GM21381 (cell line): ENCODE results near the gene ADAMTS13.
A peak's percentile ranks its signal among the peaks of the same experiment; 100 is the strongest.

Experiments used
- ATAC-seq: cut with Tn5 transposase; IDR thresholded peaks from one replicate; pipeline ENCODE4 v1.9.1; 2021; ENCODE audit warnings: mild to moderate bottlenecking, moderate library complexity; ENCODE audit not compliant: unreplicated experiment

The ADAMTS13 gene

DNA sequence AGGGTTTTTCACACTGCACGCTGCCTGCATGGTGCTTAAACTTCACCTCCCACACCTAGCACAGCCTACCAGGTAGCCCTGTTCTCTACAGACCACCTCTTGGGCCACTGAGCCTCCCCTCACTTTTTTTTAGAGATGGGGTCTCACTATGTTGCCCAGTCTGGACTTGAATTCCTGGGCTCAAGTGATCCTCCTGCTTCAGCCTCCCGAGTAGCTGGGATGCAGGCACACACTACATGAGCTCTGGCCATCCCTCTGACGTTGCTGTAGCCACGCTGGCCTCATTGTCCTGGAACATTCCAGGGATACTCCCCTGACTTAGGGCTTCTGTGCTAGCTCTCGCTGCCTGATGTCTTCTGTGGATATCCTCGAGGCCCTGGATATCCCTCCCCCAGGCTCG is 30.4 kb downstream of the ADAMTS13 start:
- no peak for ATAC-seq

DNA sequence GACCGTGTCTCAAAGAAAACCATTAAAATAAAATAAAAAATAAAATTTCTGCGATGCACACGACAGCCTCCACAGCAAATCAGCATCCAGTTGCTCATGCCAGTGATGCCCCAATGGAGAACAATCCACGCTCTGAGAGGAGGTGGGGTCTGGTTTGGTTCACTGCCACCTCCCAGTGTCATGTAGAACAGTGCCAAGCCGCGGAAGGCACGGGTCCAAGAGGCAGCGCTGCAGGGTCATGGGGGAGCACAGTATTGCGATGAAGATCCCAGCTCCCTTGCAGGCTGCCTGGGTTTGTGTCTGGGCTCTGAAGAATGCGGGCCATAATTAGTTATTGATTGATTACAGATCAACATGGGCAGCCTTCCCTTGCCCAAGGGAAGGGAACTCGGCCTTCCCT is 31.5 kb downstream of the ADAMTS13 start:
- no peak for ATAC-seq

DNA sequence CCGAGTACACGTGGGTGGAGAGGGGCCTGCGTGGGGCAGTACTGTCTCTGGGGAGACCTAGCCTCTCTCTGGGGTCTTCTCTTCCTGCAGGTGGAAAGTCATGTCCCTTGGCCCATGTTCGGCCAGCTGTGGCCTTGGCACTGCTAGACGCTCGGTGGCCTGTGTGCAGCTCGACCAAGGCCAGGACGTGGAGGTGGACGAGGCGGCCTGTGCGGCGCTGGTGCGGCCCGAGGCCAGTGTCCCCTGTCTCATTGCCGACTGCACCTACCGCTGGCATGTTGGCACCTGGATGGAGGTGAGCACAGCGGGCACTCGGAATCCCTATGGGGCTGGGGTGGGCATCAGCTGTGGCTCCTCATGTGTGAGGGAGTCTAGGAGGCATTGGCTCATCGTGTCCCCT is 32.2 kb downstream of the ADAMTS13 start:
- no peak for ATAC-seq

DNA sequence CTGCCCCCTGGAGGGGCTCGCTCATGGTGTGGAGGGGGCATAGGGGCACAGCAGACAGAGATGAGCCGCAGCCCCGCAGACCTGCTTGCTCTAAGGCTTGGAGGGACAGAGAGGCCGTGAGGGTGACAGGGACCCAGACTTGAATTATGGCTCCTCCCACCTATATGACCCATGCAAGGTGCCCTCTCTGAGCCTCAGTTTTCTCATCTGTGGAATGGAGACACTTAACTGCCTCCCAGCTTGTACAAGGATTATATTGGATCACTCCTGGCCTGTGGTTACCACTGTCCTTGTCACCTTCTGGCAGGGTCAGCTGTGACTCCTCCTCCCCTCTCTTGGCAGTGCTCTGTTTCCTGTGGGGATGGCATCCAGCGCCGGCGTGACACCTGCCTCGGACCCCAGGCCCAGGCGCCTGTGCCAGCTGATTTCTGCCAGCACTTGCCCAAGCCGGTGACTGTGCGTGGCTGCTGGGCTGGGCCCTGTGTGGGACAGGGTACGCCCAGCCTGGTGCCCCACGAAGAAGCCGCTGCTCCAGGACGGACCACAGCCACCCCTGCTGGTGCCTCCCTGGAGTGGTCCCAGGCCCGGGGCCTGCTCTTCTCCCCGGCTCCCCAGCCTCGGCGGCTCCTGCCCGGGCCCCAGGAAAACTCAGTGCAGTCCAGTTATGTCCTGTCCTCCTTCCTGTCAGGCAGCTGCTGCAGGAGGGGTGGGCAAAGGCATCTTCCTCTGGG is 32.9 kb downstream of the ADAMTS13 start:
- ATAC-seq: no peak

DNA sequence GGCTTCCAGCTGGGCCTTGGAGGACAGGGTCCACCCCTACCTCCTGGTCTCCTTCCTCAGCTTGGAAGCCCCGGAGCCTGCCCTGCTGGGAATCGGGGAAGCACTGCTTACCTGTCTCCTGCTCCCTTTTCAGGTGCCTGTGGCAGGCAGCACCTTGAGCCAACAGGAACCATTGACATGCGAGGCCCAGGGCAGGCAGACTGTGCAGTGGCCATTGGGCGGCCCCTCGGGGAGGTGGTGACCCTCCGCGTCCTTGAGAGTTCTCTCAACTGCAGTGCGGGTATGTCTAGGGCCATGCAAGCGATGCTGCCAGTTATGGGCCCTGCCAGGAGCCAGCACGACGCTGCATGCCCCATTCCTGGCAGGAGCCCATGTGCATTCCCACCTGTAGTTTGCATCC is 33.8 kb downstream of the ADAMTS13 start:
- no peak for ATAC-seq

DNA sequence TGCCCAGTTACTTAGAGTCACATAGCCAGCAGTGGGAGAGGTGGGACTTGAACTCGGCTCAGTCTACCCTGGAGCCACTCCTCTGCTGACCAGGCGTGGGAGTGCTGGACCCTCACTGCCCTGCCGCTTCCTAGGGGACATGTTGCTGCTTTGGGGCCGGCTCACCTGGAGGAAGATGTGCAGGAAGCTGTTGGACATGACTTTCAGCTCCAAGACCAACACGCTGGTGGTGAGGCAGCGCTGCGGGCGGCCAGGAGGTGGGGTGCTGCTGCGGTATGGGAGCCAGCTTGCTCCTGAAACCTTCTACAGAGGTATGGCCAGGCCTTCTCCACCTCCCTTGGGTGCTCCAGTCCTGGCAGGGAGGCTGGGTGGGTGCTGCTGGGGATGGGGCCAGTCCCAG is 34.2 kb downstream of the ADAMTS13 start:
- no peak for ATAC-seq

DNA sequence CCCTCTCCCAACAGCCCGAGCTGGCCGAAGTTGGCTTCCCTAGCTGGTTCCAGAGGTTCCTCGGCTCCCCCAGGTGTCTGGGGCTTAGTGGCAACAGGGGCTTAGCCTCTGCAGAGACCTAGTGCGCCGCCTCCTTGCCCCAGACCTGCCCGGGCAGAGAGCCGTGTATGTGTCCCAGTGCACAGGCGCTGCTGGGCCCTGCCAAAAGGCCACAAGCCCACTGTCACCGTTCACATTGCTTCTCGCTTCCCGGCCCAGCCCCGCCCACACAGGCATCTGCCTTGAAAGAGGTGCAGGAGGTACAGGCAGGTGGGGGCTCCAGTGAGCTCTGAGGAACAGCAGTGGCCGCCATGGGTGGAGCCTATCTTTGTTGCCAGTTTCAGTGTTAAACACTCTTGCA is 35.1 kb downstream of the ADAMTS13 start:
- no peak for ATAC-seq

DNA sequence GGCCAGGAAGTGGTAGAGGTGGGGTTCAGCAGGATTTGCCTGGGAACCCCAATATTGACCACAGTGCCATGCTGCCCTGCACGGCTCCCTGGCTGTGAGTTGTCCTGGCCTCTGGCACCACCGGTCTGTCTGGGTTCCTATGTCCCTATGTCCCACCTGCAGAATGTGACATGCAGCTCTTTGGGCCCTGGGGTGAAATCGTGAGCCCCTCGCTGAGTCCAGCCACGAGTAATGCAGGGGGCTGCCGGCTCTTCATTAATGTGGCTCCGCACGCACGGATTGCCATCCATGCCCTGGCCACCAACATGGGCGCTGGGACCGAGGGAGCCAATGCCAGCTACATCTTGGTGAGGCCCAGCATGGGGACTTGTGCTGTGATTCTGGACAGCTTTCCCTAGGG is 35.6 kb downstream of the ADAMTS13 start:
- no peak for ATAC-seq

DNA sequence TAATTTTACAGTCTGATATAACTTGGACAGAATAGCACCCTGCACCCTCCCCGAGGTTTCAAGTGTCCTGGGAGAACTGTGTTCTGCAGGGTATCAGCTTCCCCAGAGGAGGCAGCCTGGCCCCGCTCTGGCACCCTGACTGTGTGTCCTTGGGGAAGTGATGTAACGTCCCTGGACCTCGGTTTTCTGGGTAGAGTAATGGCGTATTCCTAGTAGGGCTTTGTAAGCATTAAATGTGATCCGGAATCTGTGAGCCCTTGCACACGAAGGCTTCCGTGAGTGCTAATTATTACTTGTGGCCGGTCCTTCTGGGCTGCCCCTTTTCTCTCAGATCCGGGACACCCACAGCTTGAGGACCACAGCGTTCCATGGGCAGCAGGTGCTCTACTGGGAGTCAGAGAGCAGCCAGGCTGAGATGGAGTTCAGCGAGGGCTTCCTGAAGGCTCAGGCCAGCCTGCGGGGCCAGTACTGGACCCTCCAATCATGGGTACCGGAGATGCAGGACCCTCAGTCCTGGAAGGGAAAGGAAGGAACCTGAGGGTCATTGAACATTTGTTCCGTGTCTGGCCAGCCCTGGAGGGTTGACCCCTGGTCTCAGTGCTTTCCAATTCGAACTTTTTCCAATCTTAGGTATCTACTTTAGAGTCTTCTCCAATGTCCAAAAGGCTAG is 36.6 kb downstream of the ADAMTS13 start:
- ATAC-seq: no peak

DNA sequence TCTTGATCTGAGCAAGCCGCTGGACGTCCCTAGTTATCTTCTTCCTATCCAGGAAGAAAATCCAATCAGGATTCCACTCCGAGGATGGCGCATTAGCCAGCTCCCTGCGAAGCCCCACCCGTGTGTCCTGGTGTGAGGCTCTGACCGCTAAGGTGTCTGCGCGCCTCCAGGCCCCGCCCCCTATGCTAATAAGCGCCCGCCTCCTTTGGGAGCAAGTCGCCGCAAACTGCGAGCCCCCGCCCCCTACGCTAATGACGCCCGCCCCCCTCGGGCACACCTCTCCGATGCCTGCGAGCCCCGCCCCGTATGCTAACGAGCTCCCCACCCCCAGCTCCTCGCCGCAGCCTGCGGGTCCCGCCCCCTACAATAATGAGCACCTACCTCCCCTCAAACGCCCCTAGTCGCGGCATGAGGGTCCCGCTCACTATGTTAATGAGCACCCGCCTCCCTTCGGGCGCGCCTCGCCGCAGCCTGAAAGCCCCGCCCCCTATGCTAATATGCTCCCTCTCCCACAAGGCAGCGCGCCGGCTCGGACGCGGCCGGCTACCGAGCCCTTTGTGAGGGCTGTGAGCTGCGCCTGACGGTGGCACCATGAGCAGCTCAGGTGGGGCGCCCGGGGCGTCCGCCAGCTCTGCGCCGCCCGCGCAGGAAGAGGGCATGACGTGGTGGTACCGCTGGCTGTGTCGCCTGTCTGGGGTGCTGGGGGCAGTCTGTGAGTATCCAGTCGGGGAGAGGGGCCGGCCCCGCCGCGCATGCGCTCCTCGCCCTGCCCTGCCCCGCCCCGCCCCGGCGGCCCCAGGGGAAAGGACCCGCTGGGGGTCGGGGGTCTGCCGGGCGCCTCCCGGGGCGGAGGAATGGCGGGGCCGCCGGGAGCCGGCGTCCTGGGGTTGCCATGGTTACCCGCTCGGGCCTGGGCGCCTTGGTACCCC is 37.6 kb downstream of the ADAMTS13 start, which contains the start of gene CACFD1:
Gene CACFD1 (plus strand): TSS at position 503 of the 929 bp plus-strand sequence. CDS start 89 bp downstream, at position 592.
- ATAC-seq: peak; percentile 75

DNA sequence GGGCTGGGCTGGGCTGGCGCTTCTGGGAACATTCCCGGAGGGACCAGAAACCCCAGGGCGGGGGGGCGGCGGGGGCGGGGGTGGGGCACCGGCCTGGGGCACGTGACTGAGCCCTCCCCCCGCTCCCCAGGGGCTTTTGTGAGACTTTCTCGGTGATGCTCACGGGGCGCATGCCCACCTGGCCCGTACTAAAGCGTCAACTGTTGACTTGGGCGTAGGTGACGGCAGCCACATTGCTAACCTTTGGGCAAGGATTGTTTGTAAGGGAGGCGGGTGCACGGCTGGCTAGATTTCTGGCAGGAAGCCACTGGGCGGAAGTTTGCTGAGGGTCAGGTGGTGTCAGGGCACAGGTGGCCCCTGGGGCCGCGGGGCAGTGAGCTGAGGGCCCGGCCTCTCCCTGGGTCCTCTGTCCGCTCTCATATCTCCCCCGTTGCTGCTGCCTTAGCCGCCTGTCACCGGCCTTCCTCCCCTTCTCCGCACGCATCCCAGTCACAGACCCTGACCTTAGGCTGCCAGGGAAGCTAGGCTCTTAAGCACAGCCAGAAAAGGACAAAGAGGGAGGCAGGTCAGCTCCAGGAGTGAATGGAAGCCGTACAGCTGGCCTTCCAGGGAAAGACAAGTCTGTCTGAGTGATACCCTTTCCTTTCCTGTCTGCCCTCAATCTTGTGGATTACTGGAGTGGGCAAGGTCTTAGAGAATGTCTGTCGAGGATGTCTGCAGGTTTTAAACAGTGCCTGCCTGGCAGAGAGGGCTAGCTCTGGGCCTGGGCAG is 38.4 kb downstream of the ADAMTS13 start:
- ATAC-seq: peak; percentile 24

DNA sequence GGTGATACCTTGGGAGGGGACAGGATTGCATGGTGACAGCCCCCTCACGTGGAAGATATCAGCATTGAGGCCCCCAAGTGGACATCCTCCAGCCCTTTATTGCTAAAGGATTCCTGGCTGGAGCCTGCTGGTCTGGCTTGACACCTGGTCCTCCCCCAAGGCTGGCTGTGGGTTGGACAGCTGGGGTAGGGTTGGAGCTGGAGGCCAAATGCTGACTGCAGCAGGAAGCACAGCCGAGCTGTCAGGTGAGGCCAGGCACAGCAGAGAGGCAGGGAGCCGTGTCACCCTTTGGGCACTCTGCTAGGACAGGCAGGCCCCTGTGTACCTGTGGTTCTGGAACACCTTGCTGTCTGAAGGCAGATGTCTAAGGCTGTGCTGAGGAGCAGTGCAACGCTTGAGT is 39.8 kb downstream of the ADAMTS13 start:
- no peak for ATAC-seq

DNA sequence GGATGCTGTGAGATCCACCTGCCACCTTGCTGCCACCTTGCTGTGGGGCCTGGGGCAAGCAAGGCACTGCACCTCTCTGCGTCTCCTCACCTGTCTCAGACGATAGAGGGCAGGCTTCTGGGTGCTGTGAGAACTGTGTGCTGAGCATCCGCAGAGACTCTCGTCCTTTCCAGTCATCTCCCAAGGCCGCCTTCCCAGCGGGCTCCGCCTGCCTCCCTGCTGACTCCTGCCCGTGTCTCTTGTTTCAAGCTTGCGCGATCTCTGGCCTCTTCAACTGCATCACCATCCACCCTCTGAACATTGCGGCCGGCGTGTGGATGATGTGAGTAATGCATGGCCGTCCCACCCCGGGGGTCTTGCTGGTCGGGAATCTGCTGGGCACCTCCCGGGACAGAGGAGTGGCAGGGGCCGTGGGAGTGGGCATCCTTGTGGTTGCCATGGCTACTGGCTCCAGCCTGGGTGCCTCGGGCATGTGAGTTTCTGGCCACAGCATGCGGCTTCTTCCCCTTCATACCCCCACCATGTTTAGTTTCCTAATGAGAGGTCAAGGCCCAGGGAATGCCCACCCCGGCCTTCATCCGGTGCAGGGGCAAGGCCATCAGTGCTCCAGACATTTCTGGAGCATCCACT is 41.2 kb downstream of the ADAMTS13 start:
- ATAC-seq: no peak

DNA sequence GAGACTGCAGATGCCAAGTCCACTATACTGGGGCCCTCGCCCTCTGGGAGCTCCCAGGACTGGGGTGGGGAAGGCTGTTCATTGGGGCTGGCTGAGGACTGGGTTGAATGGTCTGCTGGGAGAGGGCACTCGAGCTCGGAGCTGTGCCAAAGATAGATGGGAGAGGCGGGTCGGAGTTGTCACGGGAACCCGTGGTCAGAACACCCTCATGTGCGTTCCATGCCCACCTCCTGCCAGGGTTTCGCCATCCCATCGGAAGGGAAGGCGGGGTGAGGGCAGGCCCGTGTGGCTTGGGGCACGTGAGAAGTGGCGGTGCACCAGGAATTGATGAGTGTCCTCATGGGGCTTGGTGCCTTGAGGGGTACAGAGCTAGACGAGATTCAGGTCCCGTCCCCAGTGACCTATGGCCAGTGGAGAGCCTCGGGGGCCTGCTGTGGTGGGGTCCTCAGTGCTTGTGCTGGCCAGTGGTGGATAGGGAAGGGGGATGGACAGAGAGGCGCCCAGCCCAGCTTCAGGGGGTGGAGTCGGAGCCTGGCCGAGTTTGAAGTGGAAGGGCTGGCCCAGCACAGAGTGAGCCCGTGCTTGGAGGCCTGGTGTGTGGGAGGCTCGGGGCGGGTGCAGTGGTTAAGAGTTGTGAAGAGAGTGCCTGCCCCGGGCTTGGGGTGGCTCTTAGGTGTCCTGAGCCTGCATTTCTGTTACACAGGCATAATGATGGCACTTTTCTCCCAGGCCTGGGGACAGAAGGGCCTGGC is 41.9 kb downstream of the ADAMTS13 start:
- ATAC-seq: no peak

DNA sequence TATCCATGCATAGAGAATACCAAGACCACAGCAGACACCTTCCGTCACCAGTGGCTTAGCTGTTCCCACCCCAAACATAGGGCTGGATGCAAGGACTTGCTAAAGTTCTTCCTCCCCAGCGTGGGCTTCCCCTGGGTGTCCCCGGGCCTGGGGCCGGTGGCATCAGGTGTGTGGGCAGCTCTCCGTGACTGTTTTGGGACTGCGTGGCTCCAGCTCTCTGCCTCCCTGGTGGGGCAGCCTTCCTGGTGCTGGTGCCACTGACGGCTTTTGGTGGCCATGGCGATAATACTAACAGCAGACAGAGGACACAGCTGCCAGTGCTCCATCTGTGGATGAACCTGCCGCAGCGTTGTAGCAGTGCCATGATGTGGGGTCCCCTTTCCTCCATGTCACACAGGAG is 42.5 kb downstream of the ADAMTS13 start:
- ATAC-seq: no peak

DNA sequence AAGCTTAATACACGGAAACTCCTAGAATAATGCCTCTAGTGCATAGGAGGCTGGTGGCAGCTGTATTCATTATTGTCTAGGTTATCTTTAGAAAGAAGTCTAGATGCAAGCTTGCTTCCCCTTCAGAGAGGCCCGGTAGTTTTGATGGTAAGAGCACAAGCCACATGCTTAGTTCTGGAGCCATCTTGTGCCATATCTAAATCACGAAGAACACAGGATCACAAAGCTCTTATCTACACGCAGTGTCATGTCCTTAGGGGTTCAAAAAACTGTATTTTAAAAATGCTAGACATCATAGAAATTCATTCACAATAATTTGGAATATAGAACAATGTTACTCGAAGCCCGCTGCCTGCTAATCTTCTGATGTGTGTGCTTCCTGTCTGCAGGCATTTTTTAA is 43.8 kb downstream of the ADAMTS13 start:
- ATAC-seq: no peak

DNA sequence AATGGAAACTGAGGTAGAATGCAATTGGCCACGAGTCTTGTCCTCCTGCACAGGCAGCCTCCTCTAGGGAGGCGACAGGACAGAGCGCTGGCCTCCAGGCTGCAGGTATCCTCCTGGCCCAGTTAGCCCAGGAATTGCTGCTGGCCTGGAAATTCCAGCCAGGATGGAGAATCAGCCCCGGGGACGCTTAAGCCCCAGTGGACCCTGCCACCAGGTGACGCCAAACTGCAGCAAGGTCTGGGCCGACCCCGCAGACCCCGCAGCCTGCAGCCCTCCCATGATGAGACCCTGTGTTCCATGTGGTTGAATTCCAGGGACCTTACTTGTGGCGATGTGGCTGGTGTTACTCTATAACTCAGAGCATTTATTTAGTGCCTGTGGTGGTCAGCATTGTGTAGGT is 44.9 kb downstream of the ADAMTS13 start:
- ATAC-seq: no peak

DNA sequence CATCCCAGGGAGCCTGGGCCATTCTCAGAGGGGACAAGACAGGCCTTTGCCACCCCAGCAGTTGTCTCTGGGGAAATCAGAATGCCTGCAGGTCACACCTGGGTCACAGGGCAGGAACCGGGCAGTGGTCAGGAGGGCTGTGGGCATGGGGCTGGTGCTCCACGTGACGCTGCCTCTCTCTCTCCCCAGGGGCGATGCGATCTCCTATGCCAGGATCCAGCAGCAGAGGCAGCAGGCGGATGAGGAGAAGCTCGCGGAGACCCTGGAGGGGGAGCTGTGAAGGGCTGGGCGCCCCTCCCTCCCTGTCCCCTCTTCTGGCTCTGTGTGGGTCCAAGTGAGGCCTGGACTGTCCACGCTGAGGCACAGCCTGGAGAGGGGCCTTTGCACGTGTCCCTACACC is 46.2 kb downstream of the ADAMTS13 start:
- ATAC-seq: no peak

DNA sequence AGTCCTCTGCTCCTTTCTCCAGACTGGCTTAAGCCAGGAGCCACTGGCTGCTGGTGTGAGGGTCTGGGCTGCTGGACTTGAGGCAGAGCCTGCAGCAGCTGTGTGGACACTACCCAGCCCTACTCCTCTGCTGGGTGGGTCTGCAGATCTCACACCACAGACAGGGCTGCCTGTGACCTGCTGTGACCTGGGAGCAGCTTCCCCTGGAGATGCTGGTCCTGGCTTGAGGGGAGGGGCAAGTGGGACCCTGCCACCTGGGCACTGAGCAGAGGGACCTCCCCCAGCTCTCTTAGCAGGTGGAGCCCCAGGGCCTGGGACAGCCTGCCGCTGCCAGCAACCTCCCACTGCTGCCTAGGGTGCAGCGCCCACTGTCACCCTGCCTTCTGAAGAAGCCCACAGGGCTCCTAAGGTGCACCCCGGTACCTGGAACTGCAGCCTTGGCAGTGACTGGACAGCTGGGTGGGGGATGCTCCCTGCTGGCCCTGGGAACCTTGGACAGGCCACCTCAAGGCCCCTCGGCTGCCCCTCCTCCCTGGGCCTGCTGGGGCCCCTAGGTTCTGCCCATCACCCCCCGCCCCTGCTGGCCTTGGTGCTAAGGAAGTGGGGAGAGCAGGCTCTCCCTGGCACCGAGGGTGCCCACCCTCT is 46.7 kb downstream of the ADAMTS13 start:
- ATAC-seq: no peak
